CD4-positive, alpha-beta T cell treated with Interleukin-17A for 4 hours (primary cell): ENCODE measurements around the gene PLA2G12B.

Experiments
- DNase-seq: peaks from one replicate; pipeline ENCODE4 v3.0.0-alpha.2; 2020; ENCODE audit warnings: mixed read lengths

Gene PLA2G12B

GRCh38 chr10:72888151-72888638 lies 66.4 kb downstream of the PLA2G12B start:
- DNase-seq, result no peak

DNA sequence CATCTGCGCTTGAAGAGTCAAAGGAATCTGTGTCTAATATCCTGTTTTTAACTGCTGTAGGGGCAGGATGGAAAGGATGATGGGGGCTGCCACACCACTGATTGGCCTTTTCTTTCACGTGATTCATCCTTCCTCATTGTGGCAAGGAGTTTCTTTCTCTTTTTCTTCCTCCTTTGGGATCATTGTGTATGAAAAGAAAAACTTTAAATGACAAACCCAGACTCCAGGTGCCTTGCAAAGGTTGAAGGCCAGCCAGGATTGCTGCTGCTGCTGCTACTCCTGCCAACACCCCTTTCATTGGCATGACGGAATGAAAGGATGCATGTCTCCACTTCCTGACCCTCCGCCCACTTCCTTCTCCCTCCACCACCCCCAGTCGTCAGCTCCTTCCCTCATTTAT lies 67.6 kb downstream of the PLA2G12B start:
- DNase-seq, result no peak

- no peak for DNase-seq
Observed at GRCh38 chr10:72886621-72887020, 68.0 kb downstream of the PLA2G12B start.

GRCh38 chr10:72885953-72886352 lies 68.7 kb downstream of the PLA2G12B start:
- DNase-seq, result no peak
